ENCODE measurements around the gene ITGA2B. TPM values are rescaled to one million over a fixed set of nuclear protein-coding genes. Genes with fewer than 3 reads are reported as not detected.
A peak's percentile ranks its signal among the peaks of the same experiment; 100 is the strongest.

ITGA2B gene
- total RNA-seq, 1 experiment from 2014 or later = 8.3 TPM

- Histone ChIP-seq H2BK5ac (ENCODE audit: insufficient read length, low read length) (no peak overlapping the region), H2BK15ac (ENCODE audit: low read depth, low read length) (no peak overlapping the region), H3K56ac (ENCODE audit: insufficient read length, low read depth, low read length) (no peak overlapping the region), H3K18ac (ENCODE audit: insufficient read length, low read depth, low read length) (no peak overlapping the region), H2BK120ac (ENCODE audit: low read depth, low read length, poor library complexity, severe bottlenecking) (no peak overlapping the region), H2BK12ac (ENCODE audit: insufficient read length, low read depth, low read length) (no peak overlapping the region), H3K79me1 (ENCODE audit: insufficient read depth, low read depth, low read length, poor library complexity, severe bottlenecking) (no peaks in the 10 kb centered on the region), H3K9me3 (ENCODE audit: control insufficient read depth, low read depth, low read length) (no peaks in the 10 kb centered on the region), H3K4ac (ENCODE audit: low read depth, low read length) (no peak overlapping the region), H3K23me2 (ENCODE audit: insufficient read length, low read depth, low read length, poor library complexity, severe bottlenecking) (peaks cover 13% of the 10 kb centered on the region), H3K23ac (ENCODE audit: insufficient read length, low read depth, low read length) (no peak overlapping the region), H2AFZ (ENCODE audit: low read length) (no peak overlapping the region), H3K9ac (ENCODE audit: extremely low read depth, insufficient read length, low read length) (no peak overlapping the region), H3K14ac (ENCODE audit: insufficient read depth, low read length) (no peak overlapping the region), H3K27ac (ENCODE audit: insufficient read length, low read depth, low read length) (no peak overlapping the region), H3K79me2 (ENCODE audit: insufficient read depth, low read length) (no peaks in the 10 kb centered on the region), H3K4me1 (ENCODE audit: insufficient read depth, low read length) (peaks cover 14% of the 10 kb centered on the region), H3K27me3 (ENCODE audit: insufficient read depth, low read length) (no peaks in the 10 kb centered on the region; the same call in 1 of the 2 replicates), H3T11ph (ENCODE audit: low read length) (no peak overlapping the region), H2AK5ac (ENCODE audit: insufficient read length, low read length) (no peak overlapping the region), H2BK20ac (ENCODE audit: low read depth, low read length, poor library complexity, severe bottlenecking) (no peak overlapping the region), H4K8ac (replicated peaks; ENCODE audit: insufficient read length, low read depth, low read length) (no peak overlapping the region), H3K4me2 (ENCODE audit: insufficient read depth, insufficient read length, low read length) (peak overlapping the region; percentile 58), H4K91ac (ENCODE audit: insufficient read length, low read depth, low read length) (no peak overlapping the region), H4K5ac (ENCODE audit: insufficient read length, low read depth, low read length) (no peak overlapping the region), H4K20me1 (ENCODE audit: control insufficient read depth, insufficient read depth, insufficient read length) (no peaks in the 10 kb centered on the region)
- Mint-ChIP-seq H3K9me3 (no peaks in the 10 kb centered on the region), H3K36me3 (ENCODE audit: insufficient read depth in 1 of 3, low read depth in 3 of 3) (peaks cover 0 to 15% (median 9%) of the 10 kb centered on the region in 3 experiments; a peak in 5 of 7 replicates), H3K27ac (peak overlapping the region in 1 of 3 experiments; percentile 75; a peak in 1 of 7 replicates), H3K4me1 (peaks cover 22 to 36% of the 10 kb centered on the region in 2 experiments), H3K4me3 (peak overlapping the region; percentile 75 to 90), H3K27me3 (ENCODE audit: low read depth) (peaks cover 35% of the 10 kb centered on the region)
- no peak for DNase-seq
- no peak for TF ChIP-seq CTCF (conservative IDR thresholded peaks at IDR 0.05)
- WGBS (ENCODE audit: extremely low coverage, insufficient read length, low lambda C conversion rate) = no CpG with 5 or more reads among the region's 45 CpGs
Measured at GRCh38 chr17:44362949-44363612, 26.4 kb downstream of the ITGA2B start.

Measured in H9 (cell line).